Activated naive CD8-positive, alpha-beta T cell treated with anti-CD3 and anti-CD28 coated beads, Interleukin-2, amount 50 U/mL, for 24 hours (primary cell): ENCODE measurements around the gene SLC25A15.
"Not testable (repeated sequence)": the region's sequence is repeated elsewhere in the genome, so short reads cannot be mapped to it uniquely, and the experiment has no call there.

Experiments
- ATAC-seq: fragments of 150-1000 bp; cut with Tn5 transposase; one replicate; pipeline ENCODE4 v1.10.0; 2021
- DNase-seq: peaks from one replicate; pipeline ENCODE4 v3.0.0; 2021
- H3K27ac Mint-ChIP-seq: one replicate; pipeline ENCODE4 v1.8.0; 2021; ENCODE audit warnings: mild to moderate bottlenecking, mixed read lengths
- H3K27me3 Mint-ChIP-seq: one replicate; pipeline ENCODE4 v1.8.0; 2021; ENCODE audit warnings: mixed read lengths
- H3K36me3 Mint-ChIP-seq: one replicate; pipeline ENCODE4 v1.8.0; 2021; ENCODE audit warnings: low read depth, mixed read lengths
- H3K4me1 Mint-ChIP-seq: one replicate; pipeline ENCODE4 v1.8.0; 2021; ENCODE audit warnings: mixed read lengths
- H3K4me3 Mint-ChIP-seq: one replicate; pipeline ENCODE4 v1.8.0; 2021; ENCODE audit warnings: mild to moderate bottlenecking, moderate library complexity, mixed read lengths
- H3K9me3 Mint-ChIP-seq: one replicate; pipeline ENCODE4 v1.8.0; 2021; ENCODE audit warnings: mixed read lengths

The SLC25A15 gene

GRCh38 chr13:40813667-40814454, 24.4 kb downstream of the SLC25A15 start:
- no peak for ATAC-seq
- H3K9me3 Mint-ChIP-seq, result peaks cover 19% of the 10 kb centered on the region
- H3K4me1 Mint-ChIP-seq, result peaks cover 4% of the 10 kb centered on the region
- H3K36me3 Mint-ChIP-seq, result peaks cover 50% of the 10 kb centered on the region
- H3K27ac Mint-ChIP-seq, result no peak overlapping the region
- H3K27me3 Mint-ChIP-seq, result no peaks in the 10 kb centered on the region
- no peak for DNase-seq
- no peak overlapping the region for H3K4me3 Mint-ChIP-seq

GRCh38 chr13:40814803-40815202, 25.4 kb downstream of the SLC25A15 start:
- Mint-ChIP-seq H3K36me3 (peaks cover 42% of the 10 kb centered on the region), H3K9me3 (peaks cover 19% of the 10 kb centered on the region), H3K4me1 (peaks cover 11% of the 10 kb centered on the region), H3K27ac (no peak overlapping the region), H3K27me3 (no peaks in the 10 kb centered on the region), H3K4me3 (no peak overlapping the region)
- DNase-seq (no peak), ATAC-seq (no peak)

GRCh38 chr13:40818926-40819325, 29.5 kb downstream of the SLC25A15 start:
- Mint-ChIP-seq H3K36me3 (peaks cover 25% of the 10 kb centered on the region), H3K27me3 (no peaks in the 10 kb centered on the region), H3K9me3 (peaks cover 19% of the 10 kb centered on the region), H3K4me1 (peaks cover 17% of the 10 kb centered on the region), H3K4me3 (no peak overlapping the region), H3K27ac (no peak overlapping the region)
- DNase-seq (no peak), ATAC-seq (no peak)

- ATAC-seq, result no peak
- no peak overlapping the region for H3K4me3 Mint-ChIP-seq
- H3K27me3 Mint-ChIP-seq, result no peaks in the 10 kb centered on the region
- DNase-seq, result no peak
- H3K4me1 Mint-ChIP-seq, result peaks cover 17% of the 10 kb centered on the region
- peaks cover 18% of the 10 kb centered on the region for H3K9me3 Mint-ChIP-seq
- peak overlapping the region; percentile 28 for H3K27ac Mint-ChIP-seq
- H3K36me3 Mint-ChIP-seq, result peaks cover 19% of the 10 kb centered on the region
Measured at GRCh38 chr13:40819797-40820315, 30.4 kb downstream of the SLC25A15 start.

GRCh38 chr13:40839725-40840124, 50.3 kb downstream of the SLC25A15 start:
- not testable (repeated sequence) for DNase-seq, H3K4me1 Mint-ChIP-seq, H3K9me3 Mint-ChIP-seq, H3K4me3 Mint-ChIP-seq, ATAC-seq, H3K27ac Mint-ChIP-seq, H3K27me3 Mint-ChIP-seq
- peaks cover 10% of the 10 kb centered on the region for H3K36me3 Mint-ChIP-seq

GRCh38 chr13:40840955-40841354, 51.5 kb downstream of the SLC25A15 start:
- not testable (repeated sequence) for H3K27ac Mint-ChIP-seq, H3K9me3 Mint-ChIP-seq, DNase-seq, H3K27me3 Mint-ChIP-seq, ATAC-seq, H3K4me1 Mint-ChIP-seq, H3K4me3 Mint-ChIP-seq
- peaks cover 12% of the 10 kb centered on the region for H3K36me3 Mint-ChIP-seq
